ENCODE data around the gene VWC2L. TPM values are rescaled to one million over a fixed set of nuclear protein-coding genes. Genes with fewer than 3 reads are reported as not detected.

The VWC2L gene
- under 0.01 TPM in 1 of 2 replicates, not detected in the other for total RNA-seq

DNA sequence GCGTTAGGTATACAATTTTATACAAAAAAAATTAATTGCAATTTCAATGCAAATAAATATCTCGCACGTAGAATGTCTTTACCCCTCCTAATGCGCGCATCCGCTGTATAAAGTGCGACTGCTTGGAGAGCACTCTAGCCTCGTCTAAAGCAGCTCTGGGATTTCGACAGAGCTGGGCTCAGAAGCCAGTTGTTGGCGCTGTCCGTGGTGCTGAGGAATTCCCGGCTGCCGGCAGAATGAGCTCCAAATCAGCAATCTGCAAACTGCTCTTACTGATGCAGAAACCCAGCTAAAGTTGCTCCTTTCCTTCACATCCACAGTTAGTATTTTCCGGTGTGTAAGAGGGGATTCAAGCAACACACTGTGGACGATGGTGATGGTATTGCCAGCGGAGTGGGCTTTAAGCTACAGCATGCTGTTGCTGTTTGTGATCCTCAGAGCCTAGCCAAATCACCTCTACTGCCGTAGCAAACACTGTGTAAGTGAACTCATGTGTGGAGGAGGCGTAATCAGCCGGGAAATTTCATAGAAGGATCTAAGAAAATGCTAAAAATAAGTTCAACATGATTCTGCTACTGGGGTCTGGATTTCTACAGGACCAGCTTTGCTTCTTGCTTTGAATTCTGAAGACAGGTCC, at the start of gene VWC2L:
Gene VWC2L (plus strand): TSS at position 137 of the 637 bp plus-strand sequence. CDS start 3,140 bp downstream, outside the sequence.

All from uterine smooth muscle cell (primary cell).